HCT116 (cell line): ENCODE results near the gene MAP1S. TPM values are rescaled to one million over a fixed set of nuclear protein-coding genes. Genes with fewer than 3 reads are reported as not detected.
A peak's percentile ranks its signal among the peaks of the same experiment; 100 is the strongest.

Experiments
- ATAC-seq: fragments of 200-7000 bp; cut with Tn5 transposase; 2 replicates; pipeline ENCODE4 v1.9.1; 2020; ENCODE audit warnings: mild to moderate bottlenecking, moderate library complexity
- Bru-seq: library from RNA; stranded (reverse); fragments of 400-500 nt; gene quantifications from one replicate; lab custom pipeline; 2021; lab: Mats Ljungman, UMichigan
- BruChase-seq, 2 experiments: library from RNA; stranded (reverse); fragments of 400-500 nt; gene quantifications; one replicate each; lab custom pipeline; 2021; lab: Mats Ljungman, UMichigan
- BruUV-seq: library from RNA; stranded (reverse); fragments of 400-500 nt; replicated peaks from 2 replicates; lab custom pipeline; 2021; lab: Mats Ljungman, UMichigan
- CTCF ChIA-PET: fragments of 300-600 bp; sonication (Branson Sonifier 250); formaldehyde crosslinking; loops from one replicate; lab custom pipeline; 2021; ENCODE audit warnings: antibody characterized with exemption; lab: Charles Lee
- POLR2A ChIA-PET: fragments of 300-600, 350-600 bp; sonication (Branson Sonifier 250); formaldehyde crosslinking; loops from one replicate; lab custom pipeline; 2021; ENCODE audit warnings: antibody characterized with exemption; lab: Charles Lee
- RAD21 ChIA-PET, 2 experiments: fragments of 300-600 bp; sonication (Branson Sonifier 250); formaldehyde crosslinking; loops; one replicate each; lab custom pipeline; 2023; ENCODE audit warnings: low total read pairs in 2 of 2; ENCODE audit not compliant: uncharacterized antibody in 2 of 2, unreplicated experiment in 2 of 2, low non-redundant PET in 1 of 2; lab: Charles Lee
- DNase-seq: peaks from one replicate; pipeline ENCODE4 v3.0.0-alpha.2; 2010; ENCODE audit warnings: low read depth, low spot score
- H2AFZ ChIP-seq: fragments of 200-600 bp; shearing (Covaris generic), sonication (generic); 2 replicates; pipeline ENCODE4 v1.6.1; 2017; ENCODE audit warnings: low read depth, mixed run types, mixed read lengths, antibody characterized with exemption, low read length; ENCODE audit not compliant: poor library complexity, severe bottlenecking
- H3K27ac ChIP-seq: 2 replicates; pipeline ENCODE4 v1.5.1; 2012; ENCODE audit warnings: low read depth, low read length
- H3K27me3 ChIP-seq: fragments of 200-600 bp; sonication (generic); 2 replicates; pipeline ENCODE4 v1.6.1; 2016; ENCODE audit warnings: mixed run types, low read length, mixed read lengths; ENCODE audit not compliant: insufficient read depth
- H3K36me3 ChIP-seq, 2 experiments: fragments of 200-500 bp in 1 of 2; fragments of 200-600 bp in 1 of 2; sonication (Bioruptor generic) in 1 of 2; sonication (generic) in 1 of 2; 2 replicates each; pipeline versions ENCODE4 v1.5.1 to v1.6.1; 2014 to 2016; ENCODE audit warnings: low read length in 2 of 2, inconsistent platforms in 1 of 2, mixed read lengths in 1 of 2, mixed run types in 1 of 2; ENCODE audit not compliant: insufficient read depth in 2 of 2, control insufficient read depth in 1 of 2
- H3K4me1 ChIP-seq, 2 experiments: fragments of 200-600 bp in 1 of 2; sonication (generic) in 1 of 2; 2 replicates each; pipeline versions ENCODE4 v1.5.1 to v1.6.1; 2012 to 2017; ENCODE audit warnings: low read length in 2 of 2, inconsistent platforms in 1 of 2, mild to moderate bottlenecking in 1 of 2, mixed read lengths in 1 of 2, mixed run types in 1 of 2, moderate library complexity in 1 of 2; ENCODE audit not compliant: insufficient read depth in 2 of 2, control insufficient read depth in 1 of 2
- H3K4me2 ChIP-seq: fragments of 200-600 bp; sonication (generic); 2 replicates; pipeline ENCODE4 v1.6.1; 2017; ENCODE audit warnings: mixed run types, low read length, mixed read lengths
- H3K4me3 ChIP-seq, 2 experiments: fragments of 200-600 bp in 1 of 2; sonication (generic) in 1 of 2; replicated peaks in 1 of 2; 2 replicates each; pipeline ENCODE4 v1.5.1; 2011 to 2016; ENCODE audit warnings: low read length in 2 of 2, control low read depth in 1 of 2, low read depth in 1 of 2, mild to moderate bottlenecking in 1 of 2, mixed read lengths in 1 of 2, mixed run types in 1 of 2
- H3K79me2 ChIP-seq: fragments of 200-600 bp; sonication (generic); 2 replicates; pipeline ENCODE4 v1.6.1; 2017; ENCODE audit warnings: mild to moderate bottlenecking, mixed run types, low read length, moderate library complexity, mixed read lengths; ENCODE audit not compliant: insufficient read depth
- H3K9ac ChIP-seq: fragments of 200-600 bp; sonication (generic); 2 replicates; pipeline ENCODE4 v1.6.1; 2016; ENCODE audit warnings: low read length, mixed read lengths
- H3K9me2 ChIP-seq: fragments of 200-600 bp; sonication (generic), shearing (Covaris generic); 2 replicates; pipeline ENCODE4 v1.6.1; 2017; ENCODE audit warnings: mixed run types, mild to moderate bottlenecking, moderate library complexity; ENCODE audit not compliant: insufficient read depth
- H3K9me3 ChIP-seq, 2 experiments: fragments of 200-500 bp in 1 of 2; fragments of 200-600 bp in 1 of 2; sonication (Bioruptor generic) in 1 of 2; sonication (generic) in 1 of 2; 2 replicates each; pipeline ENCODE4 v1.6.1; 2014 to 2017; ENCODE audit warnings: low read length in 2 of 2, mixed read lengths in 2 of 2, inconsistent platforms in 1 of 2, low read depth in 1 of 2, mild to moderate bottlenecking in 1 of 2, mixed run types in 1 of 2, moderate library complexity in 1 of 2; ENCODE audit not compliant: control insufficient read depth in 1 of 2, insufficient read depth in 1 of 2
- H4K20me1 ChIP-seq: fragments of 200-600 bp; sonication (generic), shearing (Covaris generic); 2 replicates; pipeline ENCODE4 v1.6.1; 2017; ENCODE audit warnings: mixed run types, mild to moderate bottlenecking, moderate library complexity; ENCODE audit not compliant: insufficient read depth
- ELF1 ChIP-seq: IDR thresholded peaks from 2 replicates; pipeline ENCODE4 v1.6.1; 2012; ENCODE audit warnings: low read depth, borderline replicate concordance
- EZH2 ChIP-seq: fragments of 200-600 bp; sonication (generic); IDR thresholded peaks from 2 replicates; pipeline ENCODE4 v1.6.1; 2017; ENCODE audit warnings: antibody characterized with exemption, mixed run types
- EZH2phosphoT487 ChIP-seq: fragments of 200-600 bp; IDR thresholded peaks from 2 replicates; pipeline ENCODE4 v1.6.1; 2018; ENCODE audit warnings: antibody characterized with exemption, borderline replicate concordance
- FOSL1 ChIP-seq: IDR thresholded peaks from 2 replicates; pipeline ENCODE4 v1.6.1; 2012; ENCODE audit warnings: low read depth
- POLR2A ChIP-seq: IDR thresholded peaks from 2 replicates; pipeline ENCODE4 v1.7.0; 2011; ENCODE audit warnings: borderline replicate concordance; ENCODE audit not compliant: insufficient read depth, insufficient read length; ENCODE audit errors: extremely low read depth
- POLR2AphosphoS5 ChIP-seq: IDR thresholded peaks from 2 replicates; pipeline ENCODE4 v1.6.1; 2011; ENCODE audit warnings: mild to moderate bottlenecking, low read depth, low read length, moderate library complexity
- RAD21 ChIP-seq: IDR thresholded peaks from 2 replicates; pipeline ENCODE4 v1.6.1; 2012; ENCODE audit warnings: low read depth, mild to moderate bottlenecking
- SIN3A ChIP-seq: IDR thresholded peaks from 2 replicates; pipeline ENCODE4 v1.6.1; 2012; ENCODE audit warnings: low read depth
- SP1 ChIP-seq: IDR thresholded peaks from 2 replicates; pipeline ENCODE4 v1.6.1; 2012; ENCODE audit warnings: low read depth
- SRF ChIP-seq: IDR thresholded peaks from 2 replicates; pipeline ENCODE4 v1.6.1; 2012; ENCODE audit warnings: low read depth
- ZFX ChIP-seq: fragments of 450-650 bp; IDR thresholded peaks from 2 replicates; pipeline ENCODE4 v1.6.1; 2017
- intact Hi-C: fragments of 100-400 bp; cut with micrococcal nuclease; formaldehyde crosslinking; loops from 2 replicates; pipeline ENCODE4 v1.10.0; 2022
- long read RNA-seq: library from polyadenylated mRNA; unstranded; transcript quantifications from one replicate; pipeline ENCODE4 v2.0.0, GENCODE V29; 2021; ENCODE audit not compliant: unreplicated experiment
- polyA plus RNA-seq: library from polyadenylated mRNA; unstranded; fragments of >200 nt; gene quantifications from 2 replicates; pipeline ENCODE4 v1.2.1, GENCODE V29; 2012; ENCODE audit warnings: missing spikeins
- total RNA-seq: library from RNA; stranded (reverse); gene quantifications from one replicate; pipeline ENCODE4 v1.2.1, GENCODE V29; 2021; ENCODE audit not compliant: unreplicated experiment
- TF ChIP-seq, protein P1 (sequence below), 3 experiments: fragments of 200-600 bp in 1 of 3; sonication (generic) in 1 of 3; IDR thresholded peaks in 2 of 3; conservative IDR thresholded peaks in 1 of 3; 2 replicates each; pipeline ENCODE4 v1.5.1; 2012 to 2017; ENCODE audit warnings: low read depth in 2 of 3, low read length in 2 of 3, antibody characterized with exemption in 1 of 3, borderline replicate concordance in 1 of 3, control low read depth in 1 of 3, mild to moderate bottlenecking in 1 of 3, mixed read lengths in 1 of 3, mixed run types in 1 of 3, moderate library complexity in 1 of 3; ENCODE audit not compliant: insufficient read depth in 1 of 3
- TF ChIP-seq, protein P2 (sequence below): IDR thresholded peaks from 2 replicates; pipeline ENCODE4 v1.6.1; 2012
- TF ChIP-seq, protein P3 (sequence below): IDR thresholded peaks from 2 replicates; pipeline ENCODE4 v1.6.1; 2012; ENCODE audit warnings: low read depth

MAP1S gene, protein sequence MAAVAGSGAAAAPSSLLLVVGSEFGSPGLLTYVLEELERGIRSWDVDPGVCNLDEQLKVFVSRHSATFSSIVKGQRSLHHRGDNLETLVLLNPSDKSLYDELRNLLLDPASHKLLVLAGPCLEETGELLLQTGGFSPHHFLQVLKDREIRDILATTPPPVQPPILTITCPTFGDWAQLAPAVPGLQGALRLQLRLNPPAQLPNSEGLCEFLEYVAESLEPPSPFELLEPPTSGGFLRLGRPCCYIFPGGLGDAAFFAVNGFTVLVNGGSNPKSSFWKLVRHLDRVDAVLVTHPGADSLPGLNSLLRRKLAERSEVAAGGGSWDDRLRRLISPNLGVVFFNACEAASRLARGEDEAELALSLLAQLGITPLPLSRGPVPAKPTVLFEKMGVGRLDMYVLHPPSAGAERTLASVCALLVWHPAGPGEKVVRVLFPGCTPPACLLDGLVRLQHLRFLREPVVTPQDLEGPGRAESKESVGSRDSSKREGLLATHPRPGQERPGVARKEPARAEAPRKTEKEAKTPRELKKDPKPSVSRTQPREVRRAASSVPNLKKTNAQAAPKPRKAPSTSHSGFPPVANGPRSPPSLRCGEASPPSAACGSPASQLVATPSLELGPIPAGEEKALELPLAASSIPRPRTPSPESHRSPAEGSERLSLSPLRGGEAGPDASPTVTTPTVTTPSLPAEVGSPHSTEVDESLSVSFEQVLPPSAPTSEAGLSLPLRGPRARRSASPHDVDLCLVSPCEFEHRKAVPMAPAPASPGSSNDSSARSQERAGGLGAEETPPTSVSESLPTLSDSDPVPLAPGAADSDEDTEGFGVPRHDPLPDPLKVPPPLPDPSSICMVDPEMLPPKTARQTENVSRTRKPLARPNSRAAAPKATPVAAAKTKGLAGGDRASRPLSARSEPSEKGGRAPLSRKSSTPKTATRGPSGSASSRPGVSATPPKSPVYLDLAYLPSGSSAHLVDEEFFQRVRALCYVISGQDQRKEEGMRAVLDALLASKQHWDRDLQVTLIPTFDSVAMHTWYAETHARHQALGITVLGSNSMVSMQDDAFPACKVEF
- total RNA-seq (80.8 TPM), Bru-seq, nascent RNA (percentile 67 among the genes with signal in this experiment), BruChase-seq, experiment 1, labeled RNA remaining after a 6-hour chase (percentile 70 among the genes with signal in this experiment), BruChase-seq, experiment 2, labeled RNA remaining after a 2-hour chase (percentile 76 among the genes with signal in this experiment)
- polyA plus RNA-seq: 81.9 and 125 TPM in 2 replicates
- long read RNA-seq, transcript MAP1S-201 (7 exons, 3,419 nt): major isoform, 10 of 75 reads
- long read RNA-seq, partial matches to known transcripts: 42 of 75 reads
- long read RNA-seq, other reads (novel, unspliced or antisense): 21 of 75 reads

DNA sequence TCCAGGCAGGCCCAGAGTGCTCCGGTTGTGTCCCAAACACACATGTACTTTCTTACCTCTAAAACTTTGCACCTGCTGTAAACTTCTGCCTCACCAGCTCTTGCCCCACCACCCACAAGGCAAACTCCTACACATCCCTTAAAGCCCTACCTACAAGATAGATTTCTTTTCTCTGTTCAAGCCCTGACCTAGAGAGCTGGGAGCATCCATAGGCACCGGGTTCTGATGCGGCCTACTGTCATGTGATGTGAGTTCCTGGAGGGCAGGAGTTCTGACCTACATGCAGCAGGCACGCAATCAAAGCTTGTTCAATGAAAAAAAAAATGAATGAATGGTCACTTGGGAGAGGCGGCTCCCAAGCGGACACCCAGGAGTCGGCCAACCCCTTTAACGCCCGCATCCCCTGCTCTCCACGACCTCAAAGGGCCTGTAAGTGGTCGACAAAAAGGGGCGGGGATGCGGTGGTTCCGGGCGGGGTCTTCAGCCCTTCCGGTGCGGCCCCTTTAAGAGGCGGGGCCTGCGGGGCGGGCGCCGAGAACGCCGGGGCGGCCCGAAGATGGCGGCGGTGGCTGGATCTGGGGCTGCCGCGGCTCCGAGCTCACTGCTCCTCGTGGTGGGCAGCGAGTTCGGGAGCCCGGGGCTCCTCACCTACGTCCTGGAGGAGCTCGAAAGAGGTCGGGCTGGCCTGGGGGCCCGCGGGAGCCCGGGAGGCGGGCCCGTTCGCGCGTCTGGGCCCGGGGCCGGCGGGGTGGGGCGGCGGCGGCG lies at the start of gene MAP1S:
Gene MAP1S, plus strand, starts transcription at position 534 of the 765 bp plus-strand sequence. Its CDS starts 23 bp downstream, at position 557.
- DNase-seq: no peak
- peak; percentile 84 for ATAC-seq
- peak within 1 kb of the TSS; percentile 82 for H3K9ac ChIP-seq
- H3K79me2 ChIP-seq: peaks cover 33% of the 10 kb centered on the region
- H3K9me2 ChIP-seq: no peaks in the 10 kb centered on the region
- H4K20me1 ChIP-seq: no peaks in the 10 kb centered on the region
- no peaks in the 10 kb centered on the region for H3K9me3 ChIP-seq
- H3K27ac ChIP-seq: peak within 1 kb of the TSS; percentile 66
- peaks cover 13 to 35% of the 10 kb centered on the region in 2 experiments for H3K4me1 ChIP-seq
- RAD21 ChIA-PET: interaction anchor here in 1 of 2 experiments (0.9 kb wide), 1 partner anchor 48 kb away, joined by 4 read pairs; no protein-coding TSS in a partner anchor
- peak within 1 kb of the TSS; percentile 82 for H3K4me2 ChIP-seq
- POLR2A ChIA-PET: interaction anchor here (0.7 to 1.4 kb wide), 3 partner anchors 11 to 279 kb away, joined by 3 to 4 read pairs (median 3); no protein-coding TSS in a partner anchor
- peak within 1 kb of the TSS; percentile 91 to 97 for H3K4me3 ChIP-seq
- CTCF ChIA-PET: interaction anchor here (1.2 to 1.6 kb wide), 3 partner anchors 12 to 47 kb away, joined by 3 to 4 read pairs (median 4); no protein-coding TSS in a partner anchor
- intact Hi-C loops: loop anchor here (5.0 kb wide), 1 partner anchor 48 kb away; no protein-coding TSS in a partner anchor
- H2AFZ ChIP-seq: peak within 1 kb of the TSS; percentile 34
- H3K27me3 ChIP-seq: no peaks in the 10 kb centered on the region
- BruUV-seq: TSS peak; percentile 89
- peaks cover 4% of the 10 kb centered on the region in 2 experiments; a peak in 2 of 4 replicates for H3K36me3 ChIP-seq
- TF ChIP-seq SP1 (no peak), SRF (no peak), POLR2A (peak; percentile 68), EZH2phosphoT487 (no peak), SIN3A (no peak; the same call in 1 of the 2 replicates), RAD21 (no peak), POLR2AphosphoS5 (peak; percentile 89), EZH2 (no peak), ELF1 (no peak), ZFX (peak; percentile 71), FOSL1 (no peak)
- TF ChIP-seq, protein P1, sequence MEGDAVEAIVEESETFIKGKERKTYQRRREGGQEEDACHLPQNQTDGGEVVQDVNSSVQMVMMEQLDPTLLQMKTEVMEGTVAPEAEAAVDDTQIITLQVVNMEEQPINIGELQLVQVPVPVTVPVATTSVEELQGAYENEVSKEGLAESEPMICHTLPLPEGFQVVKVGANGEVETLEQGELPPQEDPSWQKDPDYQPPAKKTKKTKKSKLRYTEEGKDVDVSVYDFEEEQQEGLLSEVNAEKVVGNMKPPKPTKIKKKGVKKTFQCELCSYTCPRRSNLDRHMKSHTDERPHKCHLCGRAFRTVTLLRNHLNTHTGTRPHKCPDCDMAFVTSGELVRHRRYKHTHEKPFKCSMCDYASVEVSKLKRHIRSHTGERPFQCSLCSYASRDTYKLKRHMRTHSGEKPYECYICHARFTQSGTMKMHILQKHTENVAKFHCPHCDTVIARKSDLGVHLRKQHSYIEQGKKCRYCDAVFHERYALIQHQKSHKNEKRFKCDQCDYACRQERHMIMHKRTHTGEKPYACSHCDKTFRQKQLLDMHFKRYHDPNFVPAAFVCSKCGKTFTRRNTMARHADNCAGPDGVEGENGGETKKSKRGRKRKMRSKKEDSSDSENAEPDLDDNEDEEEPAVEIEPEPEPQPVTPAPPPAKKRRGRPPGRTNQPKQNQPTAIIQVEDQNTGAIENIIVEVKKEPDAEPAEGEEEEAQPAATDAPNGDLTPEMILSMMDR (IDR thresholded peaks at IDR 0.05 in 2 of 3, conservative IDR thresholded peaks at IDR 0.05 in 1 of 3; ENCODE audit: borderline replicate concordance in 1 of 3, insufficient read depth in 1 of 3, low read depth in 2 of 3, low read length in 2 of 3): no peak
- TF ChIP-seq, protein P2, sequence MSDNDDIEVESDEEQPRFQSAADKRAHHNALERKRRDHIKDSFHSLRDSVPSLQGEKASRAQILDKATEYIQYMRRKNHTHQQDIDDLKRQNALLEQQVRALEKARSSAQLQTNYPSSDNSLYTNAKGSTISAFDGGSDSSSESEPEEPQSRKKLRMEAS: peak; percentile 37; the same call in 1 of the 2 replicates
- TF ChIP-seq, protein P3, sequence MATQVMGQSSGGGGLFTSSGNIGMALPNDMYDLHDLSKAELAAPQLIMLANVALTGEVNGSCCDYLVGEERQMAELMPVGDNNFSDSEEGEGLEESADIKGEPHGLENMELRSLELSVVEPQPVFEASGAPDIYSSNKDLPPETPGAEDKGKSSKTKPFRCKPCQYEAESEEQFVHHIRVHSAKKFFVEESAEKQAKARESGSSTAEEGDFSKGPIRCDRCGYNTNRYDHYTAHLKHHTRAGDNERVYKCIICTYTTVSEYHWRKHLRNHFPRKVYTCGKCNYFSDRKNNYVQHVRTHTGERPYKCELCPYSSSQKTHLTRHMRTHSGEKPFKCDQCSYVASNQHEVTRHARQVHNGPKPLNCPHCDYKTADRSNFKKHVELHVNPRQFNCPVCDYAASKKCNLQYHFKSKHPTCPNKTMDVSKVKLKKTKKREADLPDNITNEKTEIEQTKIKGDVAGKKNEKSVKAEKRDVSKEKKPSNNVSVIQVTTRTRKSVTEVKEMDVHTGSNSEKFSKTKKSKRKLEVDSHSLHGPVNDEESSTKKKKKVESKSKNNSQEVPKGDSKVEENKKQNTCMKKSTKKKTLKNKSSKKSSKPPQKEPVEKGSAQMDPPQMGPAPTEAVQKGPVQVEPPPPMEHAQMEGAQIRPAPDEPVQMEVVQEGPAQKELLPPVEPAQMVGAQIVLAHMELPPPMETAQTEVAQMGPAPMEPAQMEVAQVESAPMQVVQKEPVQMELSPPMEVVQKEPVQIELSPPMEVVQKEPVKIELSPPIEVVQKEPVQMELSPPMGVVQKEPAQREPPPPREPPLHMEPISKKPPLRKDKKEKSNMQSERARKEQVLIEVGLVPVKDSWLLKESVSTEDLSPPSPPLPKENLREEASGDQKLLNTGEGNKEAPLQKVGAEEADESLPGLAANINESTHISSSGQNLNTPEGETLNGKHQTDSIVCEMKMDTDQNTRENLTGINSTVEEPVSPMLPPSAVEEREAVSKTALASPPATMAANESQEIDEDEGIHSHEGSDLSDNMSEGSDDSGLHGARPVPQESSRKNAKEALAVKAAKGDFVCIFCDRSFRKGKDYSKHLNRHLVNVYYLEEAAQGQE: no peak
